Astrocyte of the cerebellum (primary cell): Measurements from ENCODE around the gene HIRIP3.

Source experiments
- DNase-seq: peaks from one replicate; pipeline ENCODE4 v3.0.0-alpha.2; 2011; ENCODE audit warnings: low read depth
- H3K4me3 ChIP-seq: 2 replicates; pipeline ENCODE4 v1.5.1; 2011; ENCODE audit warnings: mild to moderate bottlenecking, low read depth, low read length, moderate library complexity
- CTCF ChIP-seq: IDR thresholded peaks from 2 replicates; pipeline ENCODE4 v1.5.1; 2012; ENCODE audit warnings: low read length, low read depth, moderate library complexity, mild to moderate bottlenecking; ENCODE audit errors: missing control alignments
- in situ Hi-C: cut with HindIII; loops from 2 replicates; pipeline ENCODE4 v1.10.0; 2017; ENCODE audit warnings: low sequenced_read_pairs

HIRIP3 gene

GRCh38 chr16:30004424-30004776, 9.0 kb upstream of the HIRIP3 start:
- no peak for DNase-seq
- no peak overlapping the region for H3K4me3 ChIP-seq
- TF ChIP-seq CTCF: no peak
- in situ Hi-C loops: no loop called here

GRCh38 chr16:30003670-30004423, 8.4 kb upstream of the HIRIP3 start:
- no peak for TF ChIP-seq CTCF
- H3K4me3 ChIP-seq: no peak overlapping the region
- no peak for DNase-seq
- in situ Hi-C loops: no loop called here

- DNase-seq: no peak
- in situ Hi-C loops: no loop called here
Measured at GRCh38 chr16:30002614-30003346, 7.4 kb upstream of the HIRIP3 start.

GRCh38 chr16:30000735-30001631, 5.6 kb upstream of the HIRIP3 start:
- in situ Hi-C loops: no loop called here
- DNase-seq: no peak
- no peak overlapping the region for H3K4me3 ChIP-seq
- TF ChIP-seq CTCF: no peak

More at GRCh38 chr16:30002614-30003346, 7.4 kb upstream of the HIRIP3 start:
- TF ChIP-seq CTCF: no peak
- no peak overlapping the region for H3K4me3 ChIP-seq

- in situ Hi-C loops: no loop called here
- no peak for TF ChIP-seq CTCF
Measured at GRCh38 chr16:29999605-30000004, 4.2 kb upstream of the HIRIP3 start.

GRCh38 chr16:29996766-29997250, 1.4 kb upstream of the HIRIP3 start:
- peak overlapping the region; percentile 93 for H3K4me3 ChIP-seq
- DNase-seq: no peak
- no peak for TF ChIP-seq CTCF
- in situ Hi-C loops: no loop called here

More at GRCh38 chr16:29999605-30000004, 4.2 kb upstream of the HIRIP3 start:
- no peak for DNase-seq
- no peak overlapping the region for H3K4me3 ChIP-seq
